Gastrocnemius medialis (tissue), 4 donors: ENCODE measurements around the gene ROBO1.

ENCODE experiments used
- POLR2A ChIP-seq, 2 donors: fragments of 450-650 bp; IDR thresholded peaks; one replicate each; pipeline ENCODE4 v1.6.1; 2017; ENCODE audit warnings: antibody characterized with exemption in 2 of 2, mild to moderate bottlenecking in 2 of 2, moderate library complexity in 2 of 2
- TF ChIP-seq, protein P1 (sequence below), 5 experiments: fragments of 450-650 bp in 3 of 5; fragments of 200-600 bp in 2 of 5; sonication (generic) in 2 of 5; IDR thresholded peaks in 4 of 5; conservative IDR thresholded peaks in 1 of 5; 1 replicate in 4 of 5; 2 replicates in 1 of 5; pipeline ENCODE4 v1.5.1; 2016 to 2019; ENCODE audit warnings: antibody characterized with exemption in 5 of 5, mild to moderate bottlenecking in 3 of 5, moderate library complexity in 3 of 5

- TF ChIP-seq, protein P1, sequence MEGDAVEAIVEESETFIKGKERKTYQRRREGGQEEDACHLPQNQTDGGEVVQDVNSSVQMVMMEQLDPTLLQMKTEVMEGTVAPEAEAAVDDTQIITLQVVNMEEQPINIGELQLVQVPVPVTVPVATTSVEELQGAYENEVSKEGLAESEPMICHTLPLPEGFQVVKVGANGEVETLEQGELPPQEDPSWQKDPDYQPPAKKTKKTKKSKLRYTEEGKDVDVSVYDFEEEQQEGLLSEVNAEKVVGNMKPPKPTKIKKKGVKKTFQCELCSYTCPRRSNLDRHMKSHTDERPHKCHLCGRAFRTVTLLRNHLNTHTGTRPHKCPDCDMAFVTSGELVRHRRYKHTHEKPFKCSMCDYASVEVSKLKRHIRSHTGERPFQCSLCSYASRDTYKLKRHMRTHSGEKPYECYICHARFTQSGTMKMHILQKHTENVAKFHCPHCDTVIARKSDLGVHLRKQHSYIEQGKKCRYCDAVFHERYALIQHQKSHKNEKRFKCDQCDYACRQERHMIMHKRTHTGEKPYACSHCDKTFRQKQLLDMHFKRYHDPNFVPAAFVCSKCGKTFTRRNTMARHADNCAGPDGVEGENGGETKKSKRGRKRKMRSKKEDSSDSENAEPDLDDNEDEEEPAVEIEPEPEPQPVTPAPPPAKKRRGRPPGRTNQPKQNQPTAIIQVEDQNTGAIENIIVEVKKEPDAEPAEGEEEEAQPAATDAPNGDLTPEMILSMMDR (IDR thresholded peaks at IDR 0.05 in 4 of 5, conservative IDR thresholded peaks at IDR 0.05 in 1 of 5) = no peak
- no peak for TF ChIP-seq POLR2A (IDR thresholded peaks at IDR 0.05)
These were observed 755.8 kb downstream of the ROBO1 start for GRCh38 chr3:79011821-79012529.
